IPS-20b (cell line): ENCODE data around the gene OR56A3.
A peak's percentile ranks its signal among the peaks of the same experiment; 100 is the strongest.

Experiments used
- H3K27ac ChIP-seq: one replicate; pipeline ENCODE4 v1.5.1; 2013; ENCODE audit warnings: low read length
- H3K27me3 ChIP-seq: 2 replicates; pipeline ENCODE4 v1.6.1; 2013; ENCODE audit warnings: mild to moderate bottlenecking, low read length, inconsistent platforms; ENCODE audit not compliant: insufficient read depth
- H3K36me3 ChIP-seq: 2 replicates; pipeline ENCODE4 v1.6.1; 2013; ENCODE audit warnings: low read depth, mild to moderate bottlenecking, inconsistent platforms, low read length, moderate library complexity; ENCODE audit not compliant: insufficient read depth
- H3K4me1 ChIP-seq: 2 replicates; pipeline ENCODE4 v1.6.1; 2013; ENCODE audit warnings: mild to moderate bottlenecking, control low read depth, inconsistent platforms, low read length, moderate library complexity; ENCODE audit not compliant: insufficient read depth
- H3K4me3 ChIP-seq: 2 replicates; pipeline ENCODE4 v1.5.1; 2013; ENCODE audit warnings: mild to moderate bottlenecking, low read length, inconsistent platforms
- H3K9ac ChIP-seq: 2 replicates; pipeline ENCODE4 v1.6.1; 2013; ENCODE audit warnings: low read depth, mild to moderate bottlenecking, inconsistent platforms, low read length, moderate library complexity
- H3K9me3 ChIP-seq: 2 replicates; pipeline ENCODE4 v1.6.1; 2013; ENCODE audit warnings: mild to moderate bottlenecking, low read depth, low read length, inconsistent platforms; ENCODE audit not compliant: insufficient read depth

Gene OR56A3, protein sequence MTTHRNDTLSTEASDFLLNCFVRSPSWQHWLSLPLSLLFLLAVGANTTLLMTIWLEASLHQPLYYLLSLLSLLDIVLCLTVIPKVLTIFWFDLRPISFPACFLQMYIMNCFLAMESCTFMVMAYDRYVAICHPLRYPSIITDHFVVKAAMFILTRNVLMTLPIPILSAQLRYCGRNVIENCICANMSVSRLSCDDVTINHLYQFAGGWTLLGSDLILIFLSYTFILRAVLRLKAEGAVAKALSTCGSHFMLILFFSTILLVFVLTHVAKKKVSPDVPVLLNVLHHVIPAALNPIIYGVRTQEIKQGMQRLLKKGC

DNA sequence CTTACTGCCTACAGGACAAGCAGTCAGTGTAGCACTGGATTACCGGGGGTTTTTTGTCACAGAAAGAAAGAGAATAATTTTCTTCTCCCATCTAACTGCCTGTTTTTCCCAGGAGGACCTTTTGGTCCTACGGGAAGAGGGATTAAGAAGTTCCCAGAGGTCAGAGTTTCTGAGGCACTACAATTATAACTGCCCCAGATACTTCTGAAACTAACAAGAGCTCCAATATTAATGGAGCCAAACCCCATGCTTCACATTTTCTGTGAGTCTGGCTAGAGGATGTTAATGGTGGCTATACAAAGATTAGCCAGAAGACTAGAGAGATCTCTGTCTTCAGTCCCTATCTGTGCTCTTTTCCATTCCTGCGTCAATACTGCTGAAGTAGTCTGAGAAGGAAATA lies at the start of gene OR56A3:
Gene OR56A3, plus strand, starts transcription at position 301 of the 400 bp plus-strand sequence. CDS start 5,096 bp downstream, outside the sequence.
- no peak within 1 kb of the TSS for H3K27ac ChIP-seq
- no peak within 1 kb of the TSS for H3K9ac ChIP-seq
- H3K36me3 ChIP-seq: no peaks in the 10 kb centered on the region
- H3K27me3 ChIP-seq: no peaks in the 10 kb centered on the region
- no peaks in the 10 kb centered on the region for H3K4me1 ChIP-seq
- peaks cover 11% of the 10 kb centered on the region for H3K9me3 ChIP-seq
- no peak within 1 kb of the TSS for H3K4me3 ChIP-seq

DNA sequence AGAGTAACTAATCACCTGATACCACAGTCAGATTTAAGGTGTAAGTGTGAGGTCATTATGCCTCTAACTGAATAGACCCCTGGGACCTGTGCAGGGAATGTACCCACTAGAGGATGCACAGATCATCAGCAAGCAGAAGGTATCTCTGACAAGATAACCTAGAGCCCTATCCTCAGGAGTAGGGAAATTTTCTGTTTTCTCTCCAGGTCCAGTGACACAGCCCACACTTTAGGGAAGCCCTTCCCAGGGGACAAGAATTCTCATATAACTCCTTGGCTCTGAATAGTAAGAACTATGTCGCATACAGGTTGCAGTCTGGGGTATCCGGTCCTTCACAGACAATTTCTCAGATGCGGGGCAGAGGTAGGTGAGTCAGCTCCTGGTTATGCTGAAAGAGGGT lies 49.1 kb upstream of the OR56A3 start, which contains the start of gene OR52E5:
Gene OR52E5, plus strand, starts transcription at position 301 of the 400 bp plus-strand sequence. CDS start 7,569 bp downstream, outside the sequence.
- Histone ChIP-seq H3K4me1 (0 out of 2 replicates have a peak, but pooled peaks cover under 1% of the 10 kb centered on the region), H3K4me3 (no peak within 1 kb of the TSS), H3K27me3 (no peaks in the 10 kb centered on the region), H3K36me3 (no peaks in the 10 kb centered on the region), H3K9me3 (no peaks in the 10 kb centered on the region), H3K27ac (no peak within 1 kb of the TSS), H3K9ac (no peak within 1 kb of the TSS)

DNA sequence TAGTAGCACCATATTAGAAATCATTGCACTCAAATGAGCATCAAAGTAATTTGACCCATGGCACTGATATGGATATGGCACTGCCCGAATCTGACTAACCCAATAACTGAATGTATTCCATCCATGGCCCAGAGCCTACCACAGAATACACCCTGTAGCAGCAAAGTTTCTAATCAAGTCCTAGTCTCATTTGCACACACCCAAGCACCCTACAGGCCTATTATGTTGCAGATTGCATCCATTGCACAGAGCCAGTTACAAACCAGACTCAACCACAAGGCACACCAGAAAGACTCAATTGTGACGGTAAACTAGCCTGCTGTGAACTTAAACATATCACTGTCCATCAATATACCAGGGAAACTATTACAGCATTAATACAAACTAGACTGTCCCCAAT lies 42.5 kb upstream of the OR56A3 start:
- Histone ChIP-seq H3K9ac (no peak overlapping the region), H3K9me3 (no peaks in the 10 kb centered on the region), H3K36me3 (no peaks in the 10 kb centered on the region), H3K27me3 (no peaks in the 10 kb centered on the region), H3K27ac (no peak overlapping the region), H3K4me3 (peak overlapping the region; percentile 35; the same call in 1 of the 2 replicates), H3K4me1 (peaks cover 6% of the 10 kb centered on the region; the same call in 1 of the 2 replicates)

DNA sequence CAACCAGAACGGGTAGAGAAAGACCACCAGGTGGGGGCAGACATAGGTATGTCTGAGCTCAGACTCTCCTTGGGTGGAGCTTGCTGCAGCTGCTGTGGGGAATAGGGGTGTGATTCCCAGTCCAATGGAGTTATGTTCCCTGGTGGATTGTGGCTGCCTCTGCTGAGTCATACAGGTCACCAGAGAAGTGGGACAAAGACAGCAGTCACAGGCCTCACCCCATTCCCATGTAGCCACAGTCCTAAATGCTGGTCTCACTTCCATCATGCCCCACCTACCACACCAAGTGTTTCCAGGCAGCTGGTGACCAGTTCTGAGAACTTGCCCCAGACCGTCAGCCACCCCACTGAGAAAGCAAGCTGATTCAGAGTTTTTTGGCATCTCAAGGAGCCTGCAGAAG lies 31.5 kb upstream of the OR56A3 start:
- H3K36me3 ChIP-seq: no peaks in the 10 kb centered on the region
- no peak overlapping the region for H3K9ac ChIP-seq
- no peak overlapping the region for H3K27ac ChIP-seq
- no peaks in the 10 kb centered on the region for H3K27me3 ChIP-seq
- H3K4me3 ChIP-seq: no peak overlapping the region
- peaks cover 32% of the 10 kb centered on the region for H3K9me3 ChIP-seq
- H3K4me1 ChIP-seq: no peaks in the 10 kb centered on the region

DNA sequence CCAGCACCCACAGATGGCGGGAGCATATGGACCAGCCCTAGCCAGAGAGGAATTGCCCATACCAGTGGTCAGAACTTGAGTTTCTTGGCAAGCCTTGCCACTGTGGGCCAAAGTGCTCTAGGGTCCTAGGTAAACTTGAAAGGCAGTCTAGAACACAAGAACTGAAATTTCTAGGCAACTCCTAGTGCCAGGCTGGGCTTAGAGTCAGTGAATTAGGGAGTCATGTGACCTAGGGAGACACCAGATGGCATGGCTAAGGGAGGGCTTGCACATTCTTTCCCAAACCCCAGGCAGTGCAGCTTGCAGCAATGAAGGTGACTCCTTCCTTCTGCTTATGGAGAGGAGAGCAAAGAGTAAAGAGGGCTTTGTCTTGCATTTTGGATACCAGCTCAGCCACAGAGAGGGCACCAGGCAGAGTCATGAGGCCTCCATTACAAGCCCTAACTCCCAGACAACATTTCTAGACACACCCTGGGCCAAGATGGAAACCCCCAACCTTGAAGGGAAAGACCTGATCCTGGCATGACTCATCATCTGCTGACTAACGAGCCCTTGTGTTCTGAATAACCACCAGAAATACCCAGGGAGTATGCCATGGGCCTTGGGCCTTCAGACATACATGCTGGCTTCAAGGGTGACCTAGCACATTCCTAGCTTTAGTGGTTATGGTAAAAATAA lies 19.2 kb upstream of the OR56A3 start:
- Histone ChIP-seq H3K4me1 (no peaks in the 10 kb centered on the region), H3K36me3 (no peaks in the 10 kb centered on the region), H3K4me3 (no peak overlapping the region), H3K27me3 (no peaks in the 10 kb centered on the region), H3K9me3 (peaks cover 7% of the 10 kb centered on the region), H3K9ac (no peak overlapping the region), H3K27ac (no peak overlapping the region)

DNA sequence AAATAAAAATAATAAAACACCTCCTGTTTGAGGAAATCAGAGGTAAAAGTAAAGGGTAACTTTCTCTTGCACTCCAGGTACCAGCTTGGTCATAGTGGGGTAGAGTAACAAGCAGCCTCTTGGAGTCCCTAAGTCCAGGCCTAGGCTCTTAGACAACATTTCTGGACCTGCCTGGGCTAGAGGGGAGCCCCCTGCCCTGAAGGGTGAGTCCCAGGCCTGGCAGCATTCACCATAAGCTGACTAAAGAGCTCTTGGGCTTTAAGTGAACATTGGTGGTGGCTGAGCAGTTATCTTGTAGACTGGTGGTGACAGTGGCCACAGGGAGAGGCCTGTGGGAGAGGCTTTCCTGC lies 18.6 kb upstream of the OR56A3 start:
- H3K4me3 ChIP-seq: no peak overlapping the region
- no peak overlapping the region for H3K27ac ChIP-seq
- peaks cover 9% of the 10 kb centered on the region for H3K9me3 ChIP-seq
- H3K36me3 ChIP-seq: no peaks in the 10 kb centered on the region
- H3K27me3 ChIP-seq: no peaks in the 10 kb centered on the region
- no peak overlapping the region for H3K9ac ChIP-seq
- no peaks in the 10 kb centered on the region for H3K4me1 ChIP-seq

DNA sequence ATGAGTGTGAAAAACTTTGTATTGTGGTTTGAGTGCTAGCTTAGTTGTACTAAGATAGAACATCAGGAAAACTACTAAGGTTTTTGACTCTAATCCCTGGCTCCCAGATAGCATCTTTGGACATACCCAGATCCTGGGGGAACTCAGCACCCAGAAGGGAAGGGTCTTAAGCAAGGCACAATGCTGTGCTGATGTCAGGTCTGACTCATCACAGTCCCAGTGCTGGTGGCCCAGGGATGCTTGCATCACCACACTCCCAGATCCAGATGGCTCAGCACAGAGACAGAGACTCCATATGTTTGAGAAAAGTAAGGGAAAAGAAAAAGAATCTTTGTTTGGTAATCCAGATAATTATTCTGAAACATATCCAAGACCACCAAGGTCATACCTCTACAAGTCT lies 18.3 kb upstream of the OR56A3 start:
- no peaks in the 10 kb centered on the region for H3K27me3 ChIP-seq
- no peak overlapping the region for H3K9ac ChIP-seq
- H3K9me3 ChIP-seq: peaks cover 8% of the 10 kb centered on the region; the same call in 1 of the 2 replicates
- H3K4me1 ChIP-seq: no peaks in the 10 kb centered on the region
- no peaks in the 10 kb centered on the region for H3K36me3 ChIP-seq
- no peak overlapping the region for H3K4me3 ChIP-seq
- no peak overlapping the region for H3K27ac ChIP-seq

DNA sequence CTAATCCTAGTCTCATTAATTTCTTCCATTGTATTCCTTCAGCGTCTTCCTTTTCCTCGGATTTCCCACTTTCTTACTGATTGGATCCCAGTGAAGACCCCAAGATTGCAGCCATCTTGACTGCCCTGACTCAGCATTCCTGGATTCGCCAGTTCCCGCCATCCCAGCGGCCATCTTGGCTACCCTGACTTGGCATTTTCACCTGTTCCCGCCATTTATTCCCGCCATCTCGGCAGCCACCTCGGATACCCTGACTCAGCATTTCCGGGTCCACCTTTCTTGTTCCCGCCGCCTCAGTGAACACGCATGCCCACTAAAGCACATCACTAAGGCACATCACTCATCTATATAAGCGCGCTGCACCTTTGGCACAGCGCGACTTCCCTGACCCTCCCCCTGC lies 13.8 kb upstream of the OR56A3 start:
- Histone ChIP-seq H3K4me3 (no peak overlapping the region), H3K4me1 (no peaks in the 10 kb centered on the region), H3K9me3 (peaks cover 13% of the 10 kb centered on the region; the same call in 1 of the 2 replicates), H3K9ac (no peak overlapping the region), H3K27me3 (no peaks in the 10 kb centered on the region), H3K36me3 (no peaks in the 10 kb centered on the region), H3K27ac (no peak overlapping the region)

DNA sequence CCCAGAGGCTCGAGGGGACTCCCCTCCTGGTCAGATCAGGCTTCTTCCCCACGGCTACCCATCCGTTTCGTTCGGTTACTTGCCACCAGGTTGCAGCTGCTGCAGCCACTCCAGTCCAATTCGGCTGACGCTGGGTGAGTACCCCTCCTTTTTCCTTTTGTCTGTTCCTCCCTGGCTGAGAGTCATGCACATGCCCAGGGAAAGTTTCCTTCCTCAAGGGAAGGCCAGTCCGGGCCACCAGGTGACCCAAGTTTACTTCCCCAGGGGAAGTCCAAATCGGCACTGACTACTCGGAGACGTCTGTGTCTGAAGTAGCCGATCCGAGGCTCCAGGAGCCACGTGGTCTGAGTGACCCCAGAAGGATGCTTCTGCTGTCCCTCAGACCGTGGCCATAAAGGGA lies 13.2 kb upstream of the OR56A3 start:
- Histone ChIP-seq H3K4me1 (no peaks in the 10 kb centered on the region), H3K27me3 (no peaks in the 10 kb centered on the region), H3K27ac (no peak overlapping the region), H3K9ac (no peak overlapping the region), H3K4me3 (no peak overlapping the region), H3K9me3 (peaks cover 16% of the 10 kb centered on the region), H3K36me3 (no peaks in the 10 kb centered on the region)

DNA sequence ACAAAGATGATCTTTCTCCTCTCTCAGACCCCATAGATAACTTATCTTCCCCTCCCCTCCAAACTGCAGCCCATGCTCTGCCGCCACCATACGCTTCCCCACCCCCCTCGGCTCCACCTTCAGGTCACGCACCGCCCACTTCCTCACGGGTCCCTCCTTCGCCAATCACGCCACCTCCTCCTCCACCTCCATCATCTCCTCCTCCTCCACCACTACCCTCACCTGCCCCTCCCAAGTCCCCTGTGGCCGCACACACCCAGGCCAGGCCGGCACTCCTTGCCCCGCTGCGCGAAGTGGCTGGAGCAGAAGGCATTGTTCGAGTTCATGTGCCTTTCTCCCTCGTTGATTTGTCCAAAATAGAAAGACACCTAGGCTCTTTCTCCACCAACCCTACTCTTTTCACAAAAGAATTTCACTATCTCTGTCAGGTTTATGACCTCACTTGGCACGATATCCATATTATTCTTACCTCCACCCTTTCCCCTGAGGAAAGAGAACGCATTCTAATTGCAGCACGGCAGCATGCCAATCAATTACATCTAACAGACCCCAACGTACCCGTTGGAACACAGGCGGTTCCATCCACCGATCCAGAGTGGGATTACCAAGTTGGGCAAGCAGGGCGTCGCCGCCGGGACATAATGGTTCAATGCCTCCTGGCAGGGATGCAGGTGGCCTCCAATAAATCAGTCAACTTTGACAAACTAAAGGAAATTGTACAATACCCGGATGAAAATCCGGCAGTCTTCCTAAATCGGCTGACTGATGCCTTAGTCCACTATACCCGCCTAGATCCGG lies 12.3 kb upstream of the OR56A3 start:
- Histone ChIP-seq H3K27ac (no peak overlapping the region), H3K4me3 (no peak overlapping the region), H3K36me3 (no peaks in the 10 kb centered on the region), H3K4me1 (no peaks in the 10 kb centered on the region), H3K9me3 (peaks cover 16% of the 10 kb centered on the region), H3K9ac (no peak overlapping the region), H3K27me3 (no peaks in the 10 kb centered on the region)

DNA sequence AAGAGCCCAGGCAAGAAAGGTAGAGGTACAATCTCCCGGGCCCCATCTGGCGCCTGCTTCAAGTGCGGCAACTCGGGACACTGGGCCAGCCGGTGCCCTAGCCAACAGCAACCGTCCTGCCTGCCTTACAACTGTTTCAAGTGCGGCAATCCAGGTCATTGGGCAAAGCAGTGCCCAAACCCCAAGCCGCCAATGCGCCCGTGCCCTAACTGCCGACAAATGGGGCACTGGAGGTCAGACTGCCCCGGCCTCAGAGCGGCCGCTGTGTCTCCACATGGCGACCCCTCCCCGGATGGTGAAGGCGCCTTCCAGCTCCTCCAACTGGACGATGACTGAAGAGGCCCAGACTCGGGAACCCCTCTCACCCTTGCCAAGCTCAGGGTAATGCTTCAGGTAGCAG lies 11.4 kb upstream of the OR56A3 start:
- Histone ChIP-seq H3K27me3 (no peaks in the 10 kb centered on the region), H3K36me3 (no peaks in the 10 kb centered on the region), H3K4me1 (no peaks in the 10 kb centered on the region), H3K9me3 (peaks cover 16% of the 10 kb centered on the region), H3K27ac (no peak overlapping the region), H3K9ac (no peak overlapping the region), H3K4me3 (no peak overlapping the region)
